GM19240 (cell line): ENCODE data around the gene CCRL2.
"Not testable (repeated sequence)": the region's sequence is repeated elsewhere in the genome, so short reads cannot be mapped to it uniquely, and the experiment has no call there.

Experiments
- DNase-seq: peaks from one replicate; pipeline ENCODE4 v3.0.0; 2011; ENCODE audit warnings: low spot score; ENCODE audit not compliant: insufficient read length

Gene CCRL2

GRCh38 chr3:46427916-46428833 lies 21.1 kb downstream of the CCRL2 start:
- DNase-seq = no peak

GRCh38 chr3:46429250-46429649 lies 22.2 kb downstream of the CCRL2 start:
- DNase-seq = no peak

DNA sequence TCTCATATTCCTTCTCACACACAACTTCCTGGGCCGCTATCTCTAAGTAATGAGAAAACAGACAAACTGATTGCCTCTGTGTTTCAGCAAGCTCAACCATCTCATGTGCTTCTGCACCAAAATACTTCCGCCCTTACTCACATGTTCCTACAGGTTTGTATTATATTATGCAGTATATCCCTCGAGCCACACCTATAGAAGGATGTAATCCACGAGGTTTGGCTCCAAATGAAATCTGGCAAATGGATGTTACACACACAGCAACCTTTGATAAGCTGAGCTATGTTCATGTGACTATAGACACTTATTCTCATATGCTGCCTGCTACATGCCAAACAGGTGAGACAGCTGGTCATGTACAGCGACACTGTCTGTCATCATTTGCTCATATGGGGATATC lies 22.6 kb downstream of the CCRL2 start:
- no peak for DNase-seq

DNA sequence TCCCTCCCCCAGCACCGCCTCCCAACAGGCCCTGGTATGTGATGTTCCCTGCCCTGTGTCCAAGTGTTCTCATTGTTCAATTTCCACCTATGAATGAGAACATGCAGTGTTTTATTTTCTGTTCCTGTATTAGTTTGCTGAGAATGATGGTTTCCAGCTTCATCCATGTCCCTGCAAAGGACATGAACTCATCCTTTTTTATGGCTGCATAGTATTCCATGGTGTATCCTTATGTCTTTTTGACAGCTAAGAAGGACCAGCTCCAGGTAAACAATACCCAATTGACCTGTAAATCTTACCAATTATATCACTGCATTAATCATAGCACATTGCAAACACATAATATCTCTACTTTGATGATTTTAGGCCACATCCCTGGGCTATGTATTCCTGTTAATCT lies 23.8 kb downstream of the CCRL2 start:
- not testable (repeated sequence) for DNase-seq

DNA sequence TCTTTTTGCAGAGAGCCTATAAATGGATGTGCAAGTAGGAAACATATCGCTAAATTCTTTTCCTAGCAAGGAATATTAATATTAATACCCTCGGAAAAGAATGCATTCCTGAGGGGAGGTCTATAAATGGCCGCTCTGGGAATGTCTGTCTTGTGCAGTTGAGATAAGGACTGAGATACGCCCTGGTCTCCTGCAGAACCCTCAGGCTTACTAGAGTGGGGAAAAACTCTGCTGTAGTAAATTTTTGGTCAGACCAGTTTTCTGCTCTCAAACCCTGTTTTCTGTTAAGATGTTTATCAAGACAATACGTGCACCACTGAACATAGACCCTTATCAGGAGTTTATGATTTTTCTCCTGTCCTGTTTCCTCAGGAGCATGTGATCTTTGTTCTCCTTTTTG lies 24.8 kb downstream of the CCRL2 start:
- not testable (repeated sequence) for DNase-seq

- not testable (repeated sequence) for DNase-seq
These were observed 26.1 kb downstream of the CCRL2 start for GRCh38 chr3:46433118-46433517.

DNA sequence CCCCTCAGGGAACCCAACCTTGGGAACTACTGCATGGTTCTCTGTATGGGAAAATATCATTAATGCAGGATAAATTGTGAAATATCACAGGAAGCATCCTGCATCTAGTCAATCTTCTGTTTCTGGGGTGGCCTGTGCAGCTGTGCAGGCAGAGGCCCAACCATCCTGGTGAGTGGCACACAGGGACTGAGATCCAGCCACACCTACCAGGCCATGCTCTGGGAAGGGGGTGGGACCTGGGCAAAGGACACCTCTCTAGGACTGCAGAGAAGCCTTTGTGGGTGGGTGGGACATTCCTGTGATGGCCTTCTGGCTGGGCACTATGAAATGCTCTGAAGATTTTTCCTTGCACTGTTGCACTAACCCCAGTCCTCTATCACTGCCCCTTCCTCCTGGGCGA lies 26.8 kb downstream of the CCRL2 start:
- DNase-seq = no peak

- DNase-seq = no peak
These were observed 28.1 kb downstream of the CCRL2 start for GRCh38 chr3:46435081-46435726.

DNA sequence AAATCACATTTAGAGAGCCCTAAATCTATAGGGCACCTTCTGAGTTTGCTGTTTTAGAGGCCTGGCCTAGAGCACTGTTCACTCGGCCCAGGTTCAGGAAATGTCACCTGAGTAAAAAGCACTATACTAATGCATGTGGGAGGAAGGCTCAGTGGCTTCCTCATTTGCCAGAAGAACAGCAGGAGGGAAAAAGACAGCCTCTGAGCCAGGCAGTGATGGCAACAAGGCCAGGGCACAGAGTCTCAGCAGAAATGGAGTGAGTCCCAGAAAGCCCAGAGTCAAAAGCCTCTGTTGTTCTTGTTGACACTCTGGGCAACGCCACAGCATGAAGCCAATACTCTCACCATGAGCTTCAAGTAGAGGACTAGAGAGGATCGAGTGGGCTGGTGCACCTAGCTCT lies 31.8 kb downstream of the CCRL2 start:
- no peak for DNase-seq

- DNase-seq = peak; percentile 47
These were observed 33.7 kb downstream of the CCRL2 start for GRCh38 chr3:46440531-46441294.

DNA sequence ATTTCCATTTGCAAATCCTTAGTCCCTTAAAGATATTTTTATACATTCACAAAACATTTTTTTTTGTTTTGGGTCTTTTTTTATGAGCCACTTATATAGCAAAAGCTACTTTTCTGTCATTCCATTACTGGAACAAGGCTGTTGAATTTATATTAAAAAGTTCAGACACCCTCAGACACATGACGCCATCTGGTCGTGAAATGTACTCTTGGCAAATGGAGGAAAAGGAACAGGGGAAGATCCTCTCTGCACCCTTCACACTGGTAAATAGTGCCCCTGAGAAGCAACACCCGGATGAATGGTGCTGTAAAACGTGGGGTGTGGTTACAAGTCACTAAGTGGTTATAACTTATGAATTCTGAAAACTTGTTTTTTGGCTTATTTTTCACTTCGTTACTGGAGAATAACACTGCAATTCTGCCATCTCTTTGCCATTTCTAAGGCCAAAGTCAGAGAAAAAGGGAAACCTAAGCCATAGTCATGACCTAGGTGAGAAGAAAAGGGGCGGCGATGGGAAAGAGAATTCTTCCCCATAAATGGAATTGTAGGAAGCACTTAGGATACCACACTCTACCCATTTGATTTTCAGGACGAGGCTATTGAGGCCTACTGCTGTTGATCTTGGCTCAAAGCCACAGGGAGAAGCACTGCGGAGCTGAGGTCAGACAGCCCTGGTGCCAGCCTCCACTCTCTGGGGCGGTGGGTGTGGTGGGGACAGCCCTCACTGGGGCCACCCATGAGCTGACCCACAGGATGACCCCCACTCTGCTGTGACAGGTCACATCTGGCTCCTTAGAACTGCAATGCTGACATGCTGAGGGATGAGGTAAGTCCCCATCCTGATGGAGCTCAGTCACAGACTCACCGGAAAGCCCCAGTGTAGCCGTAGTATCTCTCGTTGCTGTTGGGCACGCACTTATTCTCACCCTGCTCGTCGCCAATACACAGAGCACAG lies 35.8 kb downstream of the CCRL2 start:
- DNase-seq = no peak

DNA sequence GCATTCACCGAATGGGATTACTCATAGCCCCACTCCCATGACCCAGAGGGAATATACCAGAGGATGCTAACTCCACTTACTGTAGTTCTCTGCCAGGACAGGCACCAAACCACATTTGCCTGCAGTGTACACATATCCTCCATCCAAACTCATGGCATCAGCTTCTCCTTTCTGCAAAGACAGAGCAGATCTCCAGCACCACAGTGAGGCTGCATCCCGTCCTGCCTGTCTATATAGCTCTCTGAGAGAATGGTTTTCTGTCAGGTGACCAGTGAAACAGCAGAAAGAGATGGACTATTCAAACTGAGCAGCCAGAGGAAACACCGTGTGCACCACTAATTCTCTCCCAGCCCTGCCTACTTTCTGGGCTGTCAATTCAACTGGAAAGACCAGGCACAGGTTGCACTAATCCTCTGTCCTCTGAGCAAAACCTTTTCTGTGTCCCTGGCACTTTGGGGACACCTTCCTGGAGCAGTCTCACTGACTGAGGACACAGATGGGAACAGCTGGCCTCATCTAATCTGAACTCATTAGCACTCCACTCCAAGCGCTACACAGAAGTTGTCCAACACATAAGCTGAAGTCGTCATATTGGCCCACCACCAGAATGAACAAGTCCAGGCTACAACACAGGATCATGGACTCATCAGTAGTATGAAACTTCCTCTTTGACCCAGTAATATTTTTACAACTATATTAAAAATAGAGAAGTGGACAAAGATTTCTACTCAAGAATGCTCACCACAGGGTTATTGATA lies 40.3 kb downstream of the CCRL2 start:
- DNase-seq = no peak

GRCh38 chr3:46448721-46449120 lies 41.7 kb downstream of the CCRL2 start:
- no peak for DNase-seq

GRCh38 chr3:46449755-46450552 lies 42.9 kb downstream of the CCRL2 start:
- DNase-seq = no peak

- DNase-seq = no peak
These were observed 46.6 kb downstream of the CCRL2 start for GRCh38 chr3:46453526-46454208.

DNA sequence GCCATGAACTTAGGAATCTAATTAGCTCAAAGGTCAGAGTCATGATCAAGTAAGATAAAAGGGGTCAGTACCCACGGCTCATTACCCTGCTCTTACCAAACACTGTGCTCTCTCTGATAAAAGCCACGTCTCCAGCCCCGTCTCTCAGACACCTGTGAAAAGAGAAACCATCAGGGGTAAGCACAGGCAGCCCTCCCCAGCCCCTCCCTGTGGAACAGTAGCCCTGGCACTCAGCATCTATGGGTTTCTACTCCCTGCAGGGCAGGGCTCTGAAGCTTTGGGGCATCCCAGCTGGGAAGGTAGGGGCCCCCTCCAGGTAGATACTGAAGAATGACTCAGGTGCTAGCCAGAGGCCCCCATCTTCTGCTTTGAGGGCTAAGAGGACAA lies 47.1 kb downstream of the CCRL2 start:
- DNase-seq = no peak

DNA sequence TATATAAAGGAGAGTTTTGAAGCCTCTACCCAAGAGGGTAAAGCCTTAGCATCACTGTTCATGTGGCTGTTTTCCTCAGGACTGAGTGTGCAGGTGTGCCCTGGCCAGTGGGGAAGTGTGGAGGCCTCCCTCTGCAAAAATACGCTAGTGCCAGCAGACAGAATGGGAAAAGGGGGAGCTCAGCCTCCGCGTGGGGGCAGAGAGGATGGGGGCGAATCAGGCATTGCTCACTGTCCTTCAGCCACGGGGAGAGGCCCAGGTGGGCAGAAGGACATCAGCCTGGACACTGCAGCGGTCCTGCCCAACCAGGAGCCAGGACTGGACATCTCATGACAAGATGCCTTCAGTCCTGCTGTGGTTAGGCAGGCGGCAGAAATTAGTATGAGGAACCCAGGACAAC lies 47.5 kb downstream of the CCRL2 start:
- DNase-seq = no peak

DNA sequence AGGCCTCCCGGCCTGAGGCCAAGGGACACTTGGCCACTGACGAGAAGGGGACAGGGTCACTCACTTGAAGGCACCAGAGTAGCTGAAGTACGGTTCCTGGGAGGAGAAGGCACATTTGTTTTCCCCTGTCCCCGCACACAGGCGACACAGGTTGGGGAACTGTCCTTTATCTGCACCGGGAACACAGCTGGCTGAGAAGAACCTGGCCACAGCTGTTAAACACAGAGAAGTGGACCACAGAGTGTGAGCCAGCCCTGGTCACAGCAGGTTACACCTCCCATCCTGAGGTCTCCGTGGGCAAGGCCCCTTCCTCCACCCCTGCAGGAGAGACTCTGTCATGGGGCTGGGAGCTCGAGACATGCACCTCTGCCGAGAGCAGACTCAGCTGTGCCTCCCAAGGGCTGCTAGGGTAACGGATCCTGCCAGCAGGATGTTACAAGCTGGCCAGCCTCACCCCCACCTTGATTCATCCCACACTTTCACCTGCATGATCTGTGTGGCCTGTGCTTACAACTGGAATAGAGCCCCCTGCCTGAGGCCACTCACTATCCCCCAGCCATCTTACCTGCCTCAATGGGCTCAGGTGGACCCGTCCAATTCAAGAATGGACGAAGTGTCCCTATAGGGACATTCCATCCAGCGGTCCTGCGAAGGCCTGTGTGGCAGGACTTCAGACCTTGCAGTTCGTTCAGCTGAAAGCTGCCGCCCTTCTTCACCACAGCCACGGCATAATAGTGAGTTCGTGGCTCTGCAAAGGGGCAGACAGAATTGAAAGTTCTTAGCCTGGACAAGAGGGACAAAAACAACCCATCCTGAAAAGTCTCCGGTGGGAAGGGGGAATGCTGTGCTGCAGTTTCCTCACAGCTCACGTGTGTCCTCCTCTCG lies 48.4 kb downstream of the CCRL2 start:
- DNase-seq = no peak
